ENCODE results near the gene DPH2. TPM values are rescaled to one million over a fixed set of nuclear protein-coding genes. Genes with fewer than 3 reads are reported as not detected.

Gene DPH2
- total RNA-seq, 1 donor from 2014 or later, result 15.2 TPM

DNA sequence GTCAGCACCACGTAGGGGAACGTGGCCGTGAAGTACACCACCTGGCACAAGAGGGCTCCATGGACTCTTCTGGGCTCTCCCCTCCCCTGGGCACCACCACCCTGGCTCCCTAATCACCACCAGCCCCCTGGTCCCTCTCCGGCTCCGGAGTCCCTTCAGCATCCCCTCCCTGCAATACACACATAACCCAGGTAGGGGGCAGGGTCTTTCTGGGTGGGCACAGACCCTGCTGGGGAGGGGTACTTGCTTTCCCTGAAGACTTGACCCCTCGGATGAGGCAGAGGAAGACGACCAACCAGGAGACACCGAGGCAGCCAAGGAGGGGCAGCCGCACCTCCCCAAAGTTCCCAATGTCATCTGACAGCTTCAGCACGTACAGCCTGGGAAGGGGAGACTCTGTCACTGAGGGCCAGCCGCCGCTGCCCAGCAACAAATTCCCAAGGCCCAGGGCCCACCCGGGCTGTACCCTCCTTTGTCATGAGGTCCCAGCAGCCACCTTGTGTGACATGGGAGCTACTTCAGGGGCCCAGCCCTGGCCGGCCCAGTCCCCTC, 32.9 kb downstream of the DPH2 start:
- TF ChIP-seq, protein P1, sequence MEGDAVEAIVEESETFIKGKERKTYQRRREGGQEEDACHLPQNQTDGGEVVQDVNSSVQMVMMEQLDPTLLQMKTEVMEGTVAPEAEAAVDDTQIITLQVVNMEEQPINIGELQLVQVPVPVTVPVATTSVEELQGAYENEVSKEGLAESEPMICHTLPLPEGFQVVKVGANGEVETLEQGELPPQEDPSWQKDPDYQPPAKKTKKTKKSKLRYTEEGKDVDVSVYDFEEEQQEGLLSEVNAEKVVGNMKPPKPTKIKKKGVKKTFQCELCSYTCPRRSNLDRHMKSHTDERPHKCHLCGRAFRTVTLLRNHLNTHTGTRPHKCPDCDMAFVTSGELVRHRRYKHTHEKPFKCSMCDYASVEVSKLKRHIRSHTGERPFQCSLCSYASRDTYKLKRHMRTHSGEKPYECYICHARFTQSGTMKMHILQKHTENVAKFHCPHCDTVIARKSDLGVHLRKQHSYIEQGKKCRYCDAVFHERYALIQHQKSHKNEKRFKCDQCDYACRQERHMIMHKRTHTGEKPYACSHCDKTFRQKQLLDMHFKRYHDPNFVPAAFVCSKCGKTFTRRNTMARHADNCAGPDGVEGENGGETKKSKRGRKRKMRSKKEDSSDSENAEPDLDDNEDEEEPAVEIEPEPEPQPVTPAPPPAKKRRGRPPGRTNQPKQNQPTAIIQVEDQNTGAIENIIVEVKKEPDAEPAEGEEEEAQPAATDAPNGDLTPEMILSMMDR (IDR thresholded peaks at IDR 0.05), result no peak
- TF ChIP-seq POLR2A (IDR thresholded peaks at IDR 0.05) (no peak), POLR2AphosphoS5 (IDR thresholded peaks at IDR 0.05; ENCODE audit: insufficient read depth in 1 of 2, low read depth in 1 of 2) (no peak)
- H3K27me3 ChIP-seq, result no peaks in the 10 kb centered on the region
- H3K4me1 ChIP-seq, result peaks cover 11% of the 10 kb centered on the region
- no peak for DNase-seq (ENCODE audit: extremely low spot score in 2 of 2)
- H3K36me3 ChIP-seq, result peaks cover 0 to 30% of the 10 kb centered on the region in 2 donors
- no peaks in the 10 kb centered on the region for H3K9me3 ChIP-seq
- no peak overlapping the region for H3K4me3 ChIP-seq
- H3K27ac ChIP-seq, result no peak overlapping the region
- intact Hi-C loops (cut with DNase I), result no loop called here

- H3K4me3 ChIP-seq, result no peak overlapping the region
- TF ChIP-seq POLR2AphosphoS5 (IDR thresholded peaks at IDR 0.05; ENCODE audit: insufficient read depth in 1 of 2, low read depth in 1 of 2) (no peak), POLR2A (IDR thresholded peaks at IDR 0.05) (no peak)
- TF ChIP-seq, protein P1 (IDR thresholded peaks at IDR 0.05), result no peak
- H3K27me3 ChIP-seq, result no peaks in the 10 kb centered on the region
- no peak overlapping the region for H3K27ac ChIP-seq
- H3K9me3 ChIP-seq, result no peaks in the 10 kb centered on the region
- H3K4me1 ChIP-seq, result peaks cover 21% of the 10 kb centered on the region
- peaks cover 0 to 5% of the 10 kb centered on the region in 2 donors for H3K36me3 ChIP-seq
- DNase-seq (ENCODE audit: extremely low spot score in 2 of 2), result no peak
- intact Hi-C loops (cut with DNase I), result loop anchor here (5.0 kb wide), 1 partner anchor 34 kb away; no protein-coding TSS in a partner anchor
Observed at GRCh38 chr1:44008259-44008658, 38.4 kb downstream of the DPH2 start.

DNA sequence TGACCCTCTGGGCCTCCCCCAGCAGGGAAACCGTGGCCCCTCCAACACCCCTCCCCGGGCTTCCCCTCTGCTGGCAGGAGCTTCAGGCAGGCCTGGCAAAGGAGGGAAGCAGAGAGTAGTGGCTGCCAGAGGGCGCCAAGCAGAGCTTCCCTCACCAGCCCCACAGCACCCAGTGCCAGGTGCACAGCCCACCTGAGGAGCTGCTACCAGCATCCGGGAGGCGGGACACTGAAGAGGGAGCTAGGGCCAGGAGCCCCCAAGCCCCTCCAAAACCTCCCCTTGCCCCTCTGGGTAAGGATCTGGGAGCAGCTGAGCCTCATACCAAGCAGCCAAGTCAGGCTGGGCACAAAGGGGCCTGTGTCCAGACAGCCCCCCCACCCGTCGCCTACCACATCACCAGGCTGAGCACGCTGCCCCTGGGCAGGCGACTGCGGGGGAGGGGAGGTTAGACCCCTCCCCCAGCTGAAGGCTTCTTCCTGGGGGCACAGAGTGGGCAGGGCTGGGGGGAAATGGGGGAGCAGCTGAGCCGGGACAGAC, 41.2 kb downstream of the DPH2 start:
- no peak for DNase-seq (ENCODE audit: extremely low spot score in 2 of 2)
- TF ChIP-seq POLR2A (IDR thresholded peaks at IDR 0.05) (no peak), POLR2AphosphoS5 (IDR thresholded peaks at IDR 0.05; ENCODE audit: insufficient read depth in 1 of 2, low read depth in 1 of 2) (no peak)
- TF ChIP-seq, protein P1 (IDR thresholded peaks at IDR 0.05), result no peak
- no peaks in the 10 kb centered on the region for H3K36me3 ChIP-seq

DNA sequence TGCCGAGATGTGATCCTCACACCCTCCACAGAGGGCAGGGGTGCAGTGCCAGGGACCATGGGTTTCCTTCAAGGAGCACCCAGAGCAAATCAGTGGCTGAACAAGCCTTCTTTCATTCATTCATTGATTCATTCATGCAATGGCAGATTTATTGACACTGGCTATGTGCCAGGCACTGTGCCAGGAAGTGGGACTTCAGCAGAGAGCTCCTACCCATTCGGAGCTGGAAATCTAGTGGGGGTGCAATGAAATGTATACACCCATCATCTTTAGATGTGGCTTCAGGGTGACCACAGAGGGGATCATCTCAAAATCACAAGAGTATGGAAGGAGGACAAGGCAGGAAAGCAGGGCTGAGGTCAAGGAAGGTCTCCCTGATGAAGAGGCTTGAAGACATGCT, 42.6 kb downstream of the DPH2 start:
- DNase-seq (ENCODE audit: extremely low spot score in 2 of 2), result no peak
- no peaks in the 10 kb centered on the region for H3K27me3 ChIP-seq
- no peak overlapping the region for H3K27ac ChIP-seq
- H3K9me3 ChIP-seq, result no peaks in the 10 kb centered on the region
- TF ChIP-seq POLR2AphosphoS5 (IDR thresholded peaks at IDR 0.05; ENCODE audit: insufficient read depth in 1 of 2, low read depth in 1 of 2) (no peak), POLR2A (IDR thresholded peaks at IDR 0.05) (no peak)
- TF ChIP-seq, protein P1 (IDR thresholded peaks at IDR 0.05), result no peak
- intact Hi-C loops (cut with DNase I), result no loop called here
- H3K36me3 ChIP-seq, result no peaks in the 10 kb centered on the region
- no peak overlapping the region for H3K4me3 ChIP-seq
- H3K4me1 ChIP-seq, result peaks cover 28% of the 10 kb centered on the region

More for the DNA sequence above, 41.2 kb downstream of the DPH2 start:
- intact Hi-C loops (cut with DNase I), result no loop called here
- no peak overlapping the region for H3K4me3 ChIP-seq
- H3K4me1 ChIP-seq, result peaks cover 28% of the 10 kb centered on the region
- H3K27me3 ChIP-seq, result no peaks in the 10 kb centered on the region
- H3K27ac ChIP-seq, result no peak overlapping the region
- no peaks in the 10 kb centered on the region for H3K9me3 ChIP-seq

DNA sequence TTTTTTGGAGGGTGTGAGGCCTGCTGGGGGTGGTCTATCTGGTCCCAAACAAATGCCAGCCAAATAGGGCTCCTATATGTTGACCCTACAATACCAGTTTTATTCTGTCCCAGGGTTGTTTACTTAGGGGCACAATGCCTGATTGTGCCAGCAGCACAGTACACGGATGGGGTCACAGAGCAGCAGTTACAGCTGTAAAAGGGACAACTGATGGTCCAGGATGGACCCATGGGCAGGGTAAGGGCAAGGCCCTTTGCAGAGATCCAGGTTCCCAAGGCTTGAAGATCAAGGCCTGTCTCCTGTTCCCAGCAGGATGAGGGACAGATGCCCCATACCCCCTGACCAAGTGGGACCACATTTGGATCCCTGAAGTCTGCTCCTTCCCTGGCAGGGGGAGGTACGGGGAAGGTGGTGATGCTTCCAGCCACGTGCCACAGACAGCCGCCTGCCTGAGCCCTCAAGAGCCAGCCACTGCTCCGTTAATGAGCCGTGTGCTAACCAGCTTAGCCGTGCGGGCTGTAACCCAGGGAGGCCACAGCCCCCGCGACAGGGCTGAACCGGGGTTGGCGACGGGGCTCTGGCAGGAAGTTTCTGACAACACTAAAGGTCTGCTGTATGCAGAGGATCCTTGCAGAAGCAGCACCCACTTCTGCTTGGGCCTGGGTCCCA, 43.3 kb downstream of the DPH2 start:
- Histone ChIP-seq H3K27me3 (no peaks in the 10 kb centered on the region), H3K36me3 (no peaks in the 10 kb centered on the region), H3K9me3 (no peaks in the 10 kb centered on the region), H3K4me3 (no peak overlapping the region), H3K4me1 (peaks cover 28% of the 10 kb centered on the region), H3K27ac (no peak overlapping the region)
- intact Hi-C loops (cut with DNase I), result no loop called here
- DNase-seq (ENCODE audit: extremely low spot score in 2 of 2), result no peak
- no peak for TF ChIP-seq POLR2AphosphoS5 (IDR thresholded peaks at IDR 0.05; ENCODE audit: insufficient read depth in 1 of 2, low read depth in 1 of 2)
- no peak for TF ChIP-seq POLR2A (IDR thresholded peaks at IDR 0.05)
- TF ChIP-seq, protein P1 (IDR thresholded peaks at IDR 0.05), result no peak
